ENCODE data around the gene THEMIS. TPM values are rescaled to one million over a fixed set of nuclear protein-coding genes. Genes with fewer than 3 reads are reported as not detected.

Gene THEMIS
- total RNA-seq, 1 donor from 2014 or later, result not detected

- no peak for DNase-seq (ENCODE audit: low read depth)
Observed at GRCh38 chr6:127859956-127860355, 40.9 kb downstream of the THEMIS start.

GRCh38 chr6:127858727-127859391, 42.0 kb downstream of the THEMIS start:
- DNase-seq (ENCODE audit: low read depth), result no peak

- no peak for DNase-seq (ENCODE audit: low read depth)
Observed at GRCh38 chr6:127857051-127857637, 43.7 kb downstream of the THEMIS start.

GRCh38 chr6:127855542-127856159, 45.2 kb downstream of the THEMIS start:
- peak; percentile 47 for DNase-seq (ENCODE audit: low read depth)

- DNase-seq (ENCODE audit: low read depth), result peak; percentile 11
Observed at GRCh38 chr6:127854009-127854408, 46.8 kb downstream of the THEMIS start.

GRCh38 chr6:127851197-127851596, 49.7 kb downstream of the THEMIS start:
- no peak for DNase-seq (ENCODE audit: low read depth)

GRCh38 chr6:127845242-127845641, 55.6 kb downstream of the THEMIS start:
- DNase-seq (ENCODE audit: low read depth), result no peak

- no peak for DNase-seq (ENCODE audit: low read depth)
Observed at GRCh38 chr6:127844529-127844928, 56.3 kb downstream of the THEMIS start.

GRCh38 chr6:127843582-127843981, 57.3 kb downstream of the THEMIS start:
- DNase-seq (ENCODE audit: low read depth), result no peak

- DNase-seq (ENCODE audit: low read depth), result no peak
Observed at GRCh38 chr6:127842562-127842961, 58.3 kb downstream of the THEMIS start.

- DNase-seq (ENCODE audit: low read depth), result no peak
Observed at GRCh38 chr6:127841811-127842210, 59.0 kb downstream of the THEMIS start.

GRCh38 chr6:127834136-127834535, 66.7 kb downstream of the THEMIS start:
- DNase-seq (ENCODE audit: low read depth), result no peak

- no peak for DNase-seq (ENCODE audit: low read depth)
Observed at GRCh38 chr6:127833336-127833735, 67.5 kb downstream of the THEMIS start.

GRCh38 chr6:127832381-127832780, 68.5 kb downstream of the THEMIS start:
- peak; percentile 49 for DNase-seq (ENCODE audit: low read depth)

- no peak for DNase-seq (ENCODE audit: low read depth)
Observed at GRCh38 chr6:127824061-127824460, 76.8 kb downstream of the THEMIS start.

GRCh38 chr6:127821431-127821830, 79.4 kb downstream of the THEMIS start:
- DNase-seq (ENCODE audit: low read depth), result no peak

- DNase-seq (ENCODE audit: low read depth), result no peak
Observed at GRCh38 chr6:127818149-127818548, 82.7 kb downstream of the THEMIS start.

- DNase-seq (ENCODE audit: low read depth), result no peak
Observed at GRCh38 chr6:127816643-127817042, 84.2 kb downstream of the THEMIS start.

- DNase-seq (ENCODE audit: low read depth), result no peak
Observed at GRCh38 chr6:127813699-127814027, 87.2 kb downstream of the THEMIS start.

GRCh38 chr6:127812985-127813698, 87.7 kb downstream of the THEMIS start:
- no peak for DNase-seq (ENCODE audit: low read depth)

GRCh38 chr6:127811900-127812570, 88.8 kb downstream of the THEMIS start:
- no peak for DNase-seq (ENCODE audit: low read depth)

- no peak for DNase-seq (ENCODE audit: low read depth)
Observed at GRCh38 chr6:127807806-127808517, 92.9 kb downstream of the THEMIS start.
